Ovary (tissue), 9 donors: ENCODE results near the gene HOXB8. TPM values are rescaled to one million over a fixed set of nuclear protein-coding genes. Genes with fewer than 3 reads are reported as not detected.
A peak's percentile ranks its signal among the peaks of the same experiment; 100 is the strongest.

Experiments used
- DNase-seq, 5 donors: peaks; one replicate each; pipeline ENCODE4 v3.0.0-alpha.2; 2019 to 2020
- H3K27ac ChIP-seq, 2 donors: fragments of 200-600 bp; one replicate each; pipeline versions ENCODE4 v1.5.1 to v1.8.0; 2019 to 2022
- H3K27me3 ChIP-seq: fragments of 200-600 bp; one replicate; pipeline ENCODE4 v1.8.0; 2022
- H3K36me3 ChIP-seq: fragments of 200-600 bp; sonication (generic); one replicate; pipeline ENCODE4 v1.5.1; 2019
- H3K4me1 ChIP-seq: one replicate; pipeline ENCODE4 v1.8.1; 2013; ENCODE audit warnings: mild to moderate bottlenecking, moderate library complexity; ENCODE audit not compliant: insufficient read depth
- H3K4me3 ChIP-seq: fragments of 200-600 bp; sonication (generic); one replicate; pipeline ENCODE4 v1.5.1; 2017
- H3K9me3 ChIP-seq, 2 donors: fragments of 200-600 bp in 1 of 2; sonication (generic) in 1 of 2; one replicate each; pipeline versions ENCODE4 v1.5.1 to v1.8.1; 2013 to 2019; ENCODE audit warnings: mild to moderate bottlenecking in 1 of 2, moderate library complexity in 1 of 2
- CTCF ChIP-seq, 3 donors: fragments of 450-650 bp in 2 of 3; fragments of 200-600 bp in 1 of 3; IDR thresholded peaks; one replicate each; pipeline versions ENCODE4 v1.5.1 to v1.8.0; 2016 to 2022; ENCODE audit warnings: antibody characterized with exemption in 3 of 3, mild to moderate bottlenecking in 1 of 3
- EP300 ChIP-seq: sonication (generic); formaldehyde crosslinking; IDR thresholded peaks from one replicate; pipeline ENCODE4 v1.6.1; 2017; ENCODE audit warnings: antibody characterized with exemption
- POLR2A ChIP-seq: fragments of 450-650 bp; IDR thresholded peaks from one replicate; pipeline ENCODE4 v1.6.1; 2017; ENCODE audit warnings: antibody characterized with exemption, mild to moderate bottlenecking, moderate library complexity
- WGBS, 3 donors: extraction: QIAGEN DNeasy Blood & Tissue Kit in 1 of 3; methylation state at CpG; one replicate each; pipeline versions ENCODE4 v1.1.5 to v1.1.7; 2013 to 2017; 5-methylcytosine and 5-hydroxymethylcytosine counted together
- intact Hi-C, 4 donors: fragments of 100-400 bp; cut with DNase I; formaldehyde crosslinking; loops; one replicate each; pipeline versions ENCODE4 v1.11.0 to v1.15.1; 2022 to 2023
- microRNA counts: library from miRNA; unstranded; fragments of <30 nt; microRNA quantifications from one replicate; lab custom pipeline; 2016
- microRNA-seq, 3 donors: library from miRNA; unstranded; fragments of <30 nt; microRNA quantifications; one replicate each; pipeline versions ENCODE4 to v1.2.0, GENCODE V29; 2019 to 2020
- polyA plus RNA-seq, 2 donors: library from polyadenylated mRNA; stranded (reverse); fragments of 200-250 nt in 1 of 2; fragments of 350-450 nt in 1 of 2; fragmentation: Illumina TruSeq in 1 of 2; extraction: RNeasy Lipid Tissue Mini Kit (QIAGEN cat#74804) in 1 of 2; gene quantifications; one replicate each; pipeline ENCODE4 v1.2.3, GENCODE V29; 2013 to 2014
- small RNA-seq: library from RNA; depleted of rRNA; stranded (forward); fragments of <200 nt; gene quantifications from one replicate; pipeline ENCODE3, GENCODE V24; 2016
- total RNA-seq, 7 donors: library from RNA; depleted of rRNA in 2 of 7; stranded (reverse); fragments of >200 nt in 2 of 7; fragmentation: NEBNext Ultra II Directional in 3 of 7; extraction: Animal tissue kit (Norgen Biotek cat#: 25700) in 3 of 7; gene quantifications; one replicate each; pipeline versions ENCODE4 v1.1.0 to v1.2.4, GENCODE V29; 2016 to 2023
- donor health status: DM: no; HTN: no; CAD: no; lungs with moderate emphysema.
- donor health status: DM: no; HTN: no; CAD: no.
- donor health status: Bipolar disorder and iron deficiency.
- donor health status: DM: yes; HTN: yes; CAD: no.
- donor health status: DM: no; HTN: no; CAD: no.
- donor health status: DM: yes; HTN: yes; CAD: no.

HOXB8 gene
- total and polyA plus RNA-seq, 9 donors, result 0.17 to 2.5 (median 0.28) TPM; not detected in 4

GRCh38 chr17:48564188-48565021 lies 50.7 kb downstream of the HOXB8 start:
- Histone ChIP-seq H3K36me3 (no peaks in the 10 kb centered on the region), H3K9me3 (no peaks in the 10 kb centered on the region), H3K27me3 (no peaks in the 10 kb centered on the region), H3K4me3 (peak overlapping the region; percentile 32), H3K4me1 (no peaks in the 10 kb centered on the region), H3K27ac (no peak overlapping the region)
- 4 to 8% (median 5%) methylated on average over 23 to 73 of the region's 73 CpGs for WGBS, 3 donors
- TF ChIP-seq CTCF (IDR thresholded peaks at IDR 0.05), result no peak
- no peak for TF ChIP-seq POLR2A
- no peak for TF ChIP-seq EP300
- no peak for DNase-seq
- intact Hi-C loops, result no loop called here

DNA sequence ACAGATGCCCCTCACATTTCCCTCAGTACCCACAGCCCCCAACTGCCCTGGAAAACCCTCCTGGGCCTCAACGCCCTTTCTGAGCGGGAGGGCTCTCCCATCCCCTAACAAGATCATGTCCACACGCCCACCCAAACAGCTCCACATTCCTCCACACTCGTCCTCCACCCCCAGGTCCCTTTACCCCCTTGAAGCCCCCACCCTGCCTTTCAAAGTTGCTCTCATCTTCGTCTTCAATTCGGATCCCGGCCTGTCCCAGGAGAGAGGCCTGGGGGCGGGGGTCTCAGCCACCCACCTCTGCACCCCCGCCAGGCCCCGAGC lies 51.3 kb downstream of the HOXB8 start:
- H3K27ac ChIP-seq, result no peak overlapping the region
- no peak for DNase-seq
- H3K36me3 ChIP-seq, result no peaks in the 10 kb centered on the region
- H3K9me3 ChIP-seq, result no peaks in the 10 kb centered on the region
- intact Hi-C loops, result no loop called here
- no peaks in the 10 kb centered on the region for H3K27me3 ChIP-seq
- 11 to 28% (median 12%) methylated on average over 10 of the region's 10 CpGs for WGBS, 3 donors
- peak overlapping the region; percentile 32 for H3K4me3 ChIP-seq
- TF ChIP-seq CTCF (IDR thresholded peaks at IDR 0.05), result no peak
- no peak for TF ChIP-seq POLR2A
- H3K4me1 ChIP-seq, result no peaks in the 10 kb centered on the region

DNA sequence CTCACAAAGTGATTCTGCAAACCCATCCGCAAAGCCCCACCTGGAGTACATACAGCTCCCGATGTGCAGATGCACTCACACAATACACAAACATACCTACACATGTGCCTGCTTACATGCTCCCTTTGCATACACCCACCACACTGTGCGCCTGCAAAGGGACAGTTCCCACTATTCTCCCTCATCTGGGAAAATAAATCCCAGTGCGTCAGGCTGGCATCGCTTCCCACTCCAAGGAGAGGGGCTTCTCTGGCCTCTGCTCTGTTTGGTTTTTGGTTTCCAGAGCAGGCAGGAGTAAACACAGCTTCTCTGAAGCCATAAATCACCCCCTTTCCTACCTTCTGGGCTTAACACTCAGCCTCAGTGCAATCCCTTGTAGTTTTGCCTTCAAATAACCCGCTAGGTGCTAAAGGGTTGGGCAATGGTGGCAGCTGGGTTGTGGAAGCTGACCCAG lies 51.7 kb downstream of the HOXB8 start:
- H3K36me3 ChIP-seq, result no peaks in the 10 kb centered on the region
- no peak overlapping the region for H3K4me3 ChIP-seq
- intact Hi-C loops, result no loop called here
- no peaks in the 10 kb centered on the region for H3K27me3 ChIP-seq
- 28 to 68% (median 41%) methylated on average over 6 of the region's 6 CpGs for WGBS, 3 donors
- no peak for DNase-seq
- no peak overlapping the region for H3K27ac ChIP-seq
- TF ChIP-seq EP300 (no peak), POLR2A (no peak), CTCF (IDR thresholded peaks at IDR 0.05) (no peak)
- no peaks in the 10 kb centered on the region for H3K9me3 ChIP-seq
- no peaks in the 10 kb centered on the region for H3K4me1 ChIP-seq

GRCh38 chr17:48562934-48563333 lies 52.2 kb downstream of the HOXB8 start:
- no peak for DNase-seq
- H3K4me3 ChIP-seq, result no peak overlapping the region
- H3K27me3 ChIP-seq, result no peaks in the 10 kb centered on the region
- intact Hi-C loops, result no loop called here
- no peak overlapping the region for H3K27ac ChIP-seq
- TF ChIP-seq POLR2A (no peak), CTCF (IDR thresholded peaks at IDR 0.05) (no peak), EP300 (no peak)
- WGBS, 3 donors, result 40 to 68% (median 43%) methylated on average over 5 of the region's 5 CpGs
- H3K36me3 ChIP-seq, result no peaks in the 10 kb centered on the region
- H3K4me1 ChIP-seq, result no peaks in the 10 kb centered on the region
- H3K9me3 ChIP-seq, result no peaks in the 10 kb centered on the region

MicroRNAs encoded within 50 kb of the gene (microRNA counts, 767-probe panel; counts per million panel counts)
- microRNA hsa-miR-10a-5p (lab: Ali Mortazavi, UCI), result 530 counts per million, percentile 78 among the panel's probes with 10 or more counts

Small RNA genes within 50 kb of the gene (microRNA-seq; reads per million reads assigned to microRNA genes)
- 0 to 0.36 (median 0) reads per million in 3 donors for gene MIR196A1

Small RNA genes within 50 kb of the gene (small RNA-seq; reads per million reads assigned to genes)
- not detected for gene MIR196A1

Other genes with a start within 250 kb of the HOXB8 start
- 1 to 10 TPM in 5 of 7 donors, under 1 TPM in 1, not detected in 1; 0.30 to 6.0 (median 2.4) TPM for gene SKAP1, start 185.1 kb downstream of the HOXB8 start, total RNA-seq
- 1 to 10 TPM in 1 of 2 donors, under 1 TPM in 1; 0.70 to 4.8 TPM for gene SKAP1, start 185.1 kb downstream of the HOXB8 start, polyA plus RNA-seq
- gene HOXB1, start 84.3 kb downstream of the HOXB8 start, total RNA-seq, result not detected
- gene HOXB1, start 84.3 kb downstream of the HOXB8 start, polyA plus RNA-seq, result not detected
- 10 to 100 TPM in 1 of 7 donors, 1 to 10 TPM in 6; 1.5 to 24.5 (median 7.0) TPM for gene HOXB2, start 70.2 kb downstream of the HOXB8 start, total RNA-seq
- 1 to 10 TPM; 1.2 to 9.1 TPM for gene HOXB2, start 70.2 kb downstream of the HOXB8 start, polyA plus RNA-seq
- 1 to 10 TPM in 3 of 7 donors, under 1 TPM in 4; 0.18 to 3.4 (median 0.87) TPM for gene HOXB4, start 36.9 kb downstream of the HOXB8 start, total RNA-seq
- 1 to 10 TPM in 1 of 2 donors, under 1 TPM in 1; 0.13 to 1.3 TPM for gene HOXB4, start 36.9 kb downstream of the HOXB8 start, polyA plus RNA-seq
- 10 to 100 TPM in 2 of 7 donors, 1 to 10 TPM in 3, under 1 TPM in 2; 0.43 to 10.7 (median 2.7) TPM for gene HOXB3, start 25.1 kb downstream of the HOXB8 start, total RNA-seq
- gene HOXB3, start 25.1 kb downstream of the HOXB8 start, polyA plus RNA-seq, result 1 to 10 TPM in 1 of 2 donors, under 1 TPM in 1; 0.48 to 4.7 TPM
- gene HOXB5, start 21.5 kb downstream of the HOXB8 start, total RNA-seq, result 1 to 10 TPM in 2 of 7 donors, under 1 TPM in 4, not detected in 1; 0.20 to 2.8 (median 0.66) TPM
- under 1 TPM; 0.04 to 0.53 TPM for gene HOXB5, start 21.5 kb downstream of the HOXB8 start, polyA plus RNA-seq
- 10 to 100 TPM in 1 of 7 donors, 1 to 10 TPM in 4, under 1 TPM in 2; 0.25 to 10.3 (median 1.7) TPM for gene HOXB6, start 10.3 kb downstream of the HOXB8 start, total RNA-seq
- under 1 TPM; 0.25 to 0.73 TPM for gene HOXB6, start 10.3 kb downstream of the HOXB8 start, polyA plus RNA-seq
- 1 to 10 TPM in 4 of 7 donors, under 1 TPM in 3; 0.23 to 2.9 (median 1.3) TPM for gene HOXB7, start 4.3 kb downstream of the HOXB8 start, total RNA-seq
- 1 to 10 TPM in 1 of 2 donors, under 1 TPM in 1; 0.48 to 6.9 TPM for gene HOXB7, start 4.3 kb downstream of the HOXB8 start, polyA plus RNA-seq
- gene HOXB9, start 11.1 kb upstream of the HOXB8 start, total RNA-seq, result under 1 TPM in 4 of 7 donors, not detected in 3; 0.10 to 0.36 (median 0.12) TPM
- gene HOXB9, start 11.1 kb upstream of the HOXB8 start, polyA plus RNA-seq, result under 1 TPM in 1 of 2 donors, not detected in 1; 0.27 TPM
- not detected for gene PRAC1, start 107.2 kb upstream of the HOXB8 start, total RNA-seq
- not detected for gene PRAC1, start 107.2 kb upstream of the HOXB8 start, polyA plus RNA-seq
- not detected for gene PRAC2, start 107.9 kb upstream of the HOXB8 start, total RNA-seq
- gene PRAC2, start 107.9 kb upstream of the HOXB8 start, polyA plus RNA-seq, result not detected
- under 1 TPM in 1 of 7 donors, not detected in 6; 0.38 TPM for gene HOXB13, start 113.5 kb upstream of the HOXB8 start, total RNA-seq
- gene HOXB13, start 113.5 kb upstream of the HOXB8 start, polyA plus RNA-seq, result not detected
- 1 to 10 TPM in 1 of 7 donors, under 1 TPM in 3, not detected in 3; 0.17 to 3.8 (median 0.52) TPM for gene TTLL6, start 201.9 kb upstream of the HOXB8 start, total RNA-seq
- under 1 TPM; 0.06 to 0.47 TPM for gene TTLL6, start 201.9 kb upstream of the HOXB8 start, polyA plus RNA-seq
- gene CALCOCO2, start 215.7 kb upstream of the HOXB8 start, total RNA-seq, result 100 to 1,000 TPM in 6 of 7 donors, 10 to 100 TPM in 1; 72.1 to 180 (median 159) TPM
- gene CALCOCO2, start 215.7 kb upstream of the HOXB8 start, polyA plus RNA-seq, result 100 to 1,000 TPM in 1 of 2 donors, 10 to 100 TPM in 1; 75.4 to 239 TPM